GM12878 (cell line): ENCODE results near the gene PASK. TPM values are rescaled to one million over a fixed set of nuclear protein-coding genes. Genes with fewer than 3 reads are reported as not detected.

ENCODE experiments used
- ATAC-seq: fragments of 200-7000 bp; cut with Tn5 transposase; 3 replicates; pipeline ENCODE4 v1.9.1; 2020; ENCODE audit warnings: mild to moderate bottlenecking, moderate library complexity
- BruUV-seq: library from RNA; stranded (reverse); fragments of 400-500 nt; replicated peaks from 2 replicates; lab custom pipeline; 2021; lab: Mats Ljungman, UMichigan
- CTCF ChIA-PET: fragments of 300-600 bp; sonication (Branson Sonifier 250); formaldehyde crosslinking; extraction: SDS; loops from one replicate; lab custom pipeline; 2021; ENCODE audit warnings: inconsistent platforms; lab: Yijun Ruan, JAX
- POLR2A ChIA-PET: fragments of 350-600 bp; formaldehyde crosslinking; extraction: SDS; loops from one replicate; lab custom pipeline; 2021; ENCODE audit warnings: inconsistent platforms; lab: Charles Lee
- RAD21 ChIA-PET: fragments of 300-600 bp; sonication (Branson Sonifier 250); formaldehyde crosslinking; loops from one replicate; lab custom pipeline; 2023; ENCODE audit warnings: antibody characterized with exemption; ENCODE audit not compliant: unreplicated experiment; lab: Charles Lee
- SMC1A ChIA-PET: fragments of 300-600 bp; sonication (Branson Sonifier 250); formaldehyde crosslinking; loops from one replicate; lab custom pipeline; 2023; ENCODE audit not compliant: unreplicated experiment, uncharacterized antibody; lab: Charles Lee
- DNase-seq: peaks from one replicate; pipeline ENCODE4 v3.0.0-alpha.2; 2011; ENCODE audit warnings: low read depth, low spot score
- FAIRE-seq: peaks from 3 replicates; lab custom pipeline; 2011; peaks lifted over from hg19 to GRCh38; lab: Jason Lieb, UNC
- H2AFZ ChIP-seq: 2 replicates; pipeline ENCODE4 v1.6.0; 2011; ENCODE audit warnings: low read depth, low read length, control low read depth; ENCODE audit not compliant: control insufficient read depth
- H3K27ac ChIP-seq: 2 replicates; pipeline ENCODE4 v1.5.1; 2011; ENCODE audit warnings: control low read depth; ENCODE audit not compliant: control insufficient read depth, insufficient read depth
- H3K27me3 ChIP-seq, 2 experiments: replicated peaks in 1 of 2; 2 replicates each; pipeline versions ENCODE4 v1.6.0 to v1.6.1; 2011; ENCODE audit warnings: low read length in 1 of 2; ENCODE audit not compliant: control insufficient read depth in 2 of 2, insufficient read depth in 2 of 2
- H3K36me3 ChIP-seq, 2 experiments: 2 replicates each; pipeline ENCODE4 v1.5.1; 2011; ENCODE audit warnings: low read length in 1 of 2; ENCODE audit not compliant: control insufficient read depth in 2 of 2, insufficient read depth in 2 of 2
- H3K4me1 ChIP-seq: 2 replicates; pipeline ENCODE4 v1.6.1; 2011; ENCODE audit warnings: mild to moderate bottlenecking, low read length, moderate library complexity, mixed read lengths; ENCODE audit not compliant: control insufficient read depth, insufficient read depth
- H3K4me2 ChIP-seq: 2 replicates; pipeline ENCODE4 v1.6.0; 2011; ENCODE audit warnings: control low read depth; ENCODE audit not compliant: control insufficient read depth, insufficient read depth
- H3K4me3 ChIP-seq: fragments of 200-600 bp; sonication (generic); 2 replicates; pipeline ENCODE4 v1.5.1; 2016
- H3K79me2 ChIP-seq: 2 replicates; pipeline ENCODE4 v1.6.0; 2011; ENCODE audit warnings: low read length; ENCODE audit not compliant: control insufficient read depth, insufficient read depth
- H3K9ac ChIP-seq: 2 replicates; pipeline ENCODE4 v1.8.0; 2011; ENCODE audit warnings: low read length, control low read depth, mixed read lengths; ENCODE audit not compliant: control insufficient read depth, insufficient read depth
- H3K9me3 ChIP-seq: replicated peaks from 3 replicates; pipeline ENCODE4 v1.5.1; 2011; ENCODE audit warnings: mild to moderate bottlenecking, low read length; ENCODE audit not compliant: control insufficient read depth, insufficient read depth
- H4K20me1 ChIP-seq: 2 replicates; pipeline ENCODE4 v1.6.0; 2011; ENCODE audit not compliant: control insufficient read depth, insufficient read depth
- ATF7 ChIP-seq: fragments of 450-650 bp; IDR thresholded peaks from 2 replicates; pipeline ENCODE4 v1.6.1; 2016; ENCODE audit warnings: low read depth, mild to moderate bottlenecking
- CHD1 ChIP-seq: IDR thresholded peaks from 2 replicates; pipeline ENCODE4 v1.6.1; 2012; ENCODE audit warnings: low read depth, low read length, improper control_type of control experiment
- CREM ChIP-seq: IDR thresholded peaks from 2 replicates; pipeline ENCODE4 v1.6.1; 2014; ENCODE audit warnings: antibody characterized with exemption, low read depth
- EZH2 ChIP-seq: IDR thresholded peaks from 2 replicates; pipeline ENCODE4 v1.6.1; 2012; ENCODE audit warnings: low read depth, mild to moderate bottlenecking, control low read depth, inconsistent platforms, low read length, borderline replicate concordance; ENCODE audit not compliant: control insufficient read depth
- FOXM1 ChIP-seq: IDR thresholded peaks from 2 replicates; pipeline ENCODE4 v1.6.1; 2012; ENCODE audit warnings: low read depth, mild to moderate bottlenecking, inconsistent platforms, low read length, moderate library complexity
- NBN ChIP-seq: fragments of 450-650 bp; IDR thresholded peaks from 2 replicates; pipeline ENCODE4 v1.6.1; 2016
- NR2C1 ChIP-seq: fragments of 450-650 bp; IDR thresholded peaks from 2 replicates; pipeline ENCODE4 v1.6.1; 2017; ENCODE audit warnings: antibody characterized with exemption, mild to moderate bottlenecking, moderate library complexity
- RAD21 ChIP-seq: IDR thresholded peaks from 2 replicates; pipeline ENCODE4 v1.6.1; 2011; ENCODE audit warnings: mild to moderate bottlenecking, low read depth, low read length, moderate library complexity; ENCODE audit not compliant: insufficient read depth
- SMAD1 ChIP-seq: fragments of 450-650 bp; IDR thresholded peaks from 2 replicates; pipeline ENCODE4 v1.6.1; 2018; ENCODE audit warnings: mild to moderate bottlenecking, low read depth; ENCODE audit not compliant: partially characterized antibody
- TCF3 ChIP-seq: IDR thresholded peaks from 2 replicates; pipeline ENCODE4 v1.6.1; 2012; ENCODE audit warnings: low read depth, mild to moderate bottlenecking, low read length, borderline replicate concordance; ENCODE audit not compliant: insufficient read depth
- ZZZ3 ChIP-seq: IDR thresholded peaks from 2 replicates; pipeline ENCODE4 v1.6.1; 2011; ENCODE audit warnings: low read depth; ENCODE audit not compliant: control insufficient read depth, insufficient read length
- WGBS: methylation state at CpG from one replicate; pipeline ENCODE4 v1.1.6; 2016; ENCODE audit warnings: low lambda C conversion rate; ENCODE audit not compliant: insufficient replicate concordance, insufficient coverage; ENCODE audit errors: missing lambda C conversion rate; 5-methylcytosine and 5-hydroxymethylcytosine counted together
- in situ Hi-C: fragments of 300-500 bp; cut with MboI; formaldehyde crosslinking; loops from 9 replicates; pipeline ENCODE4 v1.14.3; 2018; ENCODE audit warnings: mixed read lengths
- intact Hi-C: fragments of 100-400 bp; cut with micrococcal nuclease; formaldehyde crosslinking; loops from one replicate; pipeline ENCODE4 v1.14.2; 2022; ENCODE audit not compliant: unreplicated experiment
- polyA plus RNA-seq, 11 experiments: library from polyadenylated mRNA; depleted of rRNA in 4 of 11; unstranded in 6 of 11; stranded (reverse) in 5 of 11; fragments of >200 nt; fragmentation: Nextera tagmentation in 4 of 11; fragmentation: Illumina TruSeq in 1 of 11; extraction: Ambion mirVana in 4 of 11; extraction: Trizol in 1 of 11; gene quantifications; 1 replicate in 1 of 11; 2 replicates in 10 of 11; pipeline versions ENCODE4 v1.2.1 to v1.2.3, GENCODE V29; 2011 to 2016; ENCODE audit warnings: inconsistent platforms in 2 of 11, missing spikeins in 2 of 11, low read depth in 1 of 11
- total RNA-seq, 4 experiments: library from RNA; depleted of rRNA in 3 of 4; stranded (reverse); fragments of >200 nt in 3 of 4; fragmentation: Illumina TruSeq in 1 of 4; extraction: Trizol in 1 of 4; gene quantifications; 2 replicates each; pipeline versions ENCODE4 v1.2.1 to v1.2.3, GENCODE V29; 2013 to 2021
- TF ChIP-seq, protein P1 (sequence below): fragments of 150-350 bp; IDR thresholded peaks from 2 replicates; pipeline ENCODE4 v1.6.1; 2014; ENCODE audit warnings: mild to moderate bottlenecking, low read depth, low read length
- TF ChIP-seq, protein P2 (sequence below): fragments of 450-650 bp; IDR thresholded peaks from 2 replicates; pipeline ENCODE4 v1.6.1; 2016; ENCODE audit warnings: mild to moderate bottlenecking, moderate library complexity, borderline replicate concordance
- TF ChIP-seq, protein P3 (sequence below): fragments of 450-650 bp; IDR thresholded peaks from 2 replicates; pipeline ENCODE4 v1.6.1; 2018; ENCODE audit warnings: borderline replicate concordance, mild to moderate bottlenecking; ENCODE audit not compliant: partially characterized antibody
- TF ChIP-seq, protein P4 (sequence below): fragments of 450-650 bp; IDR thresholded peaks from 2 replicates; pipeline ENCODE4 v1.6.1; 2014; ENCODE audit warnings: mild to moderate bottlenecking

The PASK gene
- total and polyA plus RNA-seq, 10 of the 15 experiments (the other 5 are each of a cell fraction or from before 2014, with no cell fraction given) = 9.6 to 62.2 (median 28.5) TPM

DNA sequence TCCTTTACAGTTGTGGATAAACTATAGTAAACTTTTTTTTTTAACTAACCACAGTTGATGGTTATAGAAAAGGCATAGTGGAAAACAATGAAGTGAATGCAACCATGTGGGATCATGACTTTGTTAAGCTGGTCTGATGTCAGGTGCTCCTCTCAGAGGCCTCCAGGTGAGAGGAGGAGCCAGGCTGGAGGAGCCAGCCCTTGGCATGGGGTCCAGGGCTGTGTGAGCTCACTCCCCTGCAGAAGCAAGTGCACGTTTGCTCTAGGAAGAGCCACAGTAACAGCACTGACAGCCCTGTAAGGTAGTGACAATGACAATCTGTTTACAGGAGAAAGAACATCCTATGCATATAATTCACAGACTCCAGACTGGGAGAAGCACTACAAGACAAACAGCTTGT, 6.7 kb upstream of the PASK start:
- Histone ChIP-seq H3K36me3 (peaks cover 8 to 36% of the 10 kb centered on the region in 2 experiments; a peak in 3 of 4 replicates), H2AFZ (no peak overlapping the region), H3K9ac (no peak overlapping the region), H4K20me1 (no peaks in the 10 kb centered on the region), H3K79me2 (peaks cover 12% of the 10 kb centered on the region), H3K27ac (no peak overlapping the region), H3K27me3 (no peaks in the 10 kb centered on the region), H3K4me1 (peaks cover 11% of the 10 kb centered on the region), H3K4me3 (no peak overlapping the region), H3K9me3 (no peaks in the 10 kb centered on the region), H3K4me2 (no peak overlapping the region)
- POLR2A ChIA-PET = no interaction called here
- BruUV-seq = no TSS peak
- SMC1A ChIA-PET = no interaction called here
- FAIRE-seq = no peak
- 94% methylated on average over 1 of the region's 1 CpG for WGBS
- RAD21 ChIA-PET = interaction anchor here (0.8 kb wide), 1 partner anchor 77 kb away, joined by 3 read pairs; no protein-coding TSS in a partner anchor
- ATAC-seq = no peak
- no peak for DNase-seq
- intact Hi-C loops = no loop called here
- in situ Hi-C loops = no loop called here
- CTCF ChIA-PET = interaction anchor here (1.0 kb wide), 1 partner anchor 44 kb away, joined by 4 read pairs; no protein-coding TSS in a partner anchor
- TF ChIP-seq ATF7 = no peak
- TF ChIP-seq CREM = no peak
- TF ChIP-seq TCF3 = no peak
- TF ChIP-seq, protein P1, sequence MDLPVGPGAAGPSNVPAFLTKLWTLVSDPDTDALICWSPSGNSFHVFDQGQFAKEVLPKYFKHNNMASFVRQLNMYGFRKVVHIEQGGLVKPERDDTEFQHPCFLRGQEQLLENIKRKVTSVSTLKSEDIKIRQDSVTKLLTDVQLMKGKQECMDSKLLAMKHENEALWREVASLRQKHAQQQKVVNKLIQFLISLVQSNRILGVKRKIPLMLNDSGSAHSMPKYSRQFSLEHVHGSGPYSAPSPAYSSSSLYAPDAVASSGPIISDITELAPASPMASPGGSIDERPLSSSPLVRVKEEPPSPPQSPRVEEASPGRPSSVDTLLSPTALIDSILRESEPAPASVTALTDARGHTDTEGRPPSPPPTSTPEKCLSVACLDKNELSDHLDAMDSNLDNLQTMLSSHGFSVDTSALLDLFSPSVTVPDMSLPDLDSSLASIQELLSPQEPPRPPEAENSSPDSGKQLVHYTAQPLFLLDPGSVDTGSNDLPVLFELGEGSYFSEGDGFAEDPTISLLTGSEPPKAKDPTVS = no peak
- TF ChIP-seq RAD21 = no peak
- no peak for TF ChIP-seq CHD1
- no peak for TF ChIP-seq ZZZ3
- no peak for TF ChIP-seq NBN
- TF ChIP-seq EZH2 = no peak
- no peak for TF ChIP-seq FOXM1
- TF ChIP-seq NR2C1 = no peak
- TF ChIP-seq, protein P2, sequence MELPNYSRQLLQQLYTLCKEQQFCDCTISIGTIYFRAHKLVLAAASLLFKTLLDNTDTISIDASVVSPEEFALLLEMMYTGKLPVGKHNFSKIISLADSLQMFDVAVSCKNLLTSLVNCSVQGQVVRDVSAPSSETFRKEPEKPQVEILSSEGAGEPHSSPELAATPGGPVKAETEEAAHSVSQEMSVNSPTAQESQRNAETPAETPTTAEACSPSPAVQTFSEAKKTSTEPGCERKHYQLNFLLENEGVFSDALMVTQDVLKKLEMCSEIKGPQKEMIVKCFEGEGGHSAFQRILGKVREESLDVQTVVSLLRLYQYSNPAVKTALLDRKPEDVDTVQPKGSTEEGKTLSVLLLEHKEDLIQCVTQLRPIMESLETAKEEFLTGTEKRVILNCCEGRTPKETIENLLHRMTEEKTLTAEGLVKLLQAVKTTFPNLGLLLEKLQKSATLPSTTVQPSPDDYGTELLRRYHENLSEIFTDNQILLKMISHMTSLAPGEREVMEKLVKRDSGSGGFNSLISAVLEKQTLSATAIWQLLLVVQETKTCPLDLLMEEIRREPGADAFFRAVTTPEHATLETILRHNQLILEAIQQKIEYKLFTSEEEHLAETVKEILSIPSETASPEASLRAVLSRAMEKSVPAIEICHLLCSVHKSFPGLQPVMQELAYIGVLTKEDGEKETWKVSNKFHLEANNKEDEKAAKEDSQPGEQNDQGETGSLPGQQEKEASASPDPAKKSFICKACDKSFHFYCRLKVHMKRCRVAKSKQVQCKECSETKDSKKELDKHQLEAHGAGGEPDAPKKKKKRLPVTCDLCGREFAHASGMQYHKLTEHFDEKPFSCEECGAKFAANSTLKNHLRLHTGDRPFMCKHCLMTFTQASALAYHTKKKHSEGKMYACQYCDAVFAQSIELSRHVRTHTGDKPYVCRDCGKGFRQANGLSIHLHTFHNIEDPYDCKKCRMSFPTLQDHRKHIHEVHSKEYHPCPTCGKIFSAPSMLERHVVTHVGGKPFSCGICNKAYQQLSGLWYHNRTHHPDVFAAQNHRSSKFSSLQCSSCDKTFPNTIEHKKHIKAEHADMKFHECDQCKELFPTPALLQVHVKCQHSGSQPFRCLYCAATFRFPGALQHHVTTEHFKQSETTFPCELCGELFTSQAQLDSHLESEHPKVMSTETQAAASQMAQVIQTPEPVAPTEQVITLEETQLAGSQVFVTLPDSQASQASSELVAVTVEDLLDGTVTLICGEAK = no peak
- TF ChIP-seq, protein P3, sequence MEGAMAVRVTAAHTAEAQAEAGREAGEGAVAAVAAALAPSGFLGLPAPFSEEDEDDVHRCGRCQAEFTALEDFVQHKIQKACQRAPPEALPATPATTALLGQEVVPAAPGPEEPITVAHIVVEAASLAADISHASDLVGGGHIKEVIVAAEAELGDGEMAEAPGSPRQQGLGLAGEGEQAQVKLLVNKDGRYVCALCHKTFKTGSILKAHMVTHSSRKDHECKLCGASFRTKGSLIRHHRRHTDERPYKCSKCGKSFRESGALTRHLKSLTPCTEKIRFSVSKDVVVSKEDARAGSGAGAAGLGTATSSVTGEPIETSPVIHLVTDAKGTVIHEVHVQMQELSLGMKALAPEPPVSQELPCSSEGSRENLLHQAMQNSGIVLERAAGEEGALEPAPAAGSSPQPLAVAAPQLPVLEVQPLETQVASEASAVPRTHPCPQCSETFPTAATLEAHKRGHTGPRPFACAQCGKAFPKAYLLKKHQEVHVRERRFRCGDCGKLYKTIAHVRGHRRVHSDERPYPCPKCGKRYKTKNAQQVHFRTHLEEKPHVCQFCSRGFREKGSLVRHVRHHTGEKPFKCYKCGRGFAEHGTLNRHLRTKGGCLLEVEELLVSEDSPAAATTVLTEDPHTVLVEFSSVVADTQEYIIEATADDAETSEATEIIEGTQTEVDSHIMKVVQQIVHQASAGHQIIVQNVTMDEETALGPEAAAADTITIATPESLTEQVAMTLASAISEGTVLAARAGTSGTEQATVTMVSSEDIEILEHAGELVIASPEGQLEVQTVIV = no peak
- TF ChIP-seq, protein P4, sequence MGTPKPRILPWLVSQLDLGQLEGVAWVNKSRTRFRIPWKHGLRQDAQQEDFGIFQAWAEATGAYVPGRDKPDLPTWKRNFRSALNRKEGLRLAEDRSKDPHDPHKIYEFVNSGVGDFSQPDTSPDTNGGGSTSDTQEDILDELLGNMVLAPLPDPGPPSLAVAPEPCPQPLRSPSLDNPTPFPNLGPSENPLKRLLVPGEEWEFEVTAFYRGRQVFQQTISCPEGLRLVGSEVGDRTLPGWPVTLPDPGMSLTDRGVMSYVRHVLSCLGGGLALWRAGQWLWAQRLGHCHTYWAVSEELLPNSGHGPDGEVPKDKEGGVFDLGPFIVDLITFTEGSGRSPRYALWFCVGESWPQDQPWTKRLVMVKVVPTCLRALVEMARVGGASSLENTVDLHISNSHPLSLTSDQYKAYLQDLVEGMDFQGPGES = no peak
- no peak for TF ChIP-seq SMAD1
